Ascending aorta (tissue), 2 donors: ENCODE measurements around the gene SLC44A3. TPM values are rescaled to one million over a fixed set of nuclear protein-coding genes. Genes with fewer than 3 reads are reported as not detected.

ENCODE experiments used
- DNase-seq, 2 donors: peaks; one replicate each; pipeline ENCODE4 v3.0.0-alpha.2; 2019; ENCODE audit warnings: low spot score in 2 of 2
- H3K27ac ChIP-seq, 2 donors: fragments of 200-600 bp; sonication (generic); one replicate each; pipeline ENCODE4 v1.5.1; 2016 to 2017; ENCODE audit warnings: mild to moderate bottlenecking in 1 of 2
- H3K27me3 ChIP-seq: fragments of 200-600 bp; sonication (generic); one replicate; pipeline ENCODE4 v1.5.1; 2017
- H3K36me3 ChIP-seq, 2 donors: fragments of 200-600 bp; sonication (generic); one replicate each; pipeline ENCODE4 v1.5.1; 2016
- H3K4me1 ChIP-seq, 2 donors: fragments of 200-600 bp; sonication (generic); one replicate each; pipeline ENCODE4 v1.5.1; 2016 to 2017; ENCODE audit warnings: mild to moderate bottlenecking in 1 of 2
- H3K4me3 ChIP-seq, 2 donors: fragments of 200-600 bp; sonication (generic); one replicate each; pipeline ENCODE4 v1.5.1; 2016 to 2017; ENCODE audit warnings: mild to moderate bottlenecking in 1 of 2
- H3K9me3 ChIP-seq, 2 donors: fragments of 200-600 bp; sonication (generic); one replicate each; pipeline ENCODE4 v1.5.1; 2016
- intact Hi-C: fragments of 100-400 bp; cut with DNase I; formaldehyde crosslinking; loops from one replicate; pipeline ENCODE4 v1.15.1; 2023
- total RNA-seq: library from RNA; depleted of rRNA; stranded (reverse); fragments of >200 nt; gene quantifications from one replicate; pipeline ENCODE4 v1.1.0, GENCODE V29; 2016
- TF ChIP-seq, protein P1 (sequence below), 3 experiments: fragments of 200-600 bp in 2 of 3; fragments of 450-650 bp in 1 of 3; sonication (generic) in 2 of 3; IDR thresholded peaks; one replicate each; pipeline ENCODE4 v1.5.1; 2016 to 2019; ENCODE audit warnings: antibody characterized with exemption in 3 of 3, mild to moderate bottlenecking in 1 of 3, moderate library complexity in 1 of 3

Gene SLC44A3
- total RNA-seq, 1 donor from 2014 or later, result not detected

DNA sequence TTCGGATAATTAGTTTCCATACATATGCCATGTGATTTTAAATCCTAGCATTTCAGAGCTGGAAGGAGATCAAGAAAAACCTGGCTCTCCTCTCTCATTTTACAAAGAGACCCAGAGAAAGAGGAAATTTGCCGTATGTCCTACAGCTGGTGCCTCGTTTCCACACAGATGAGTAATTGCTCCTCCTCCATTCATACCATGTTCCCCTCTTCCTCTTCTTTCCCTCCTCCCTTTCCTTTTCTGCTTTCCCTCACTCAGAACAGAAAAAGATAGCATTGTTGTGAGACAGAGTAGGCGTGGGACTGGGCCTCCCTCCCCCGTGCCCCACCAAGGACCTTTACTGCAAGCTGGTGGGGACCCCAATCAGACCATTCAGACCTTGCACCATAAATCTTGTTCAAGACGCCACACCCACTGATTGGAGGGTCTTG is 13.7 kb upstream of the SLC44A3 start:
- Histone ChIP-seq H3K9me3 (no peaks in the 10 kb centered on the region), H3K4me3 (no peak overlapping the region), H3K36me3 (no peaks in the 10 kb centered on the region), H3K27ac (no peak overlapping the region), H3K4me1 (peaks cover 0 to 7% of the 10 kb centered on the region in 2 donors), H3K27me3 (no peaks in the 10 kb centered on the region)
- TF ChIP-seq, protein P1, sequence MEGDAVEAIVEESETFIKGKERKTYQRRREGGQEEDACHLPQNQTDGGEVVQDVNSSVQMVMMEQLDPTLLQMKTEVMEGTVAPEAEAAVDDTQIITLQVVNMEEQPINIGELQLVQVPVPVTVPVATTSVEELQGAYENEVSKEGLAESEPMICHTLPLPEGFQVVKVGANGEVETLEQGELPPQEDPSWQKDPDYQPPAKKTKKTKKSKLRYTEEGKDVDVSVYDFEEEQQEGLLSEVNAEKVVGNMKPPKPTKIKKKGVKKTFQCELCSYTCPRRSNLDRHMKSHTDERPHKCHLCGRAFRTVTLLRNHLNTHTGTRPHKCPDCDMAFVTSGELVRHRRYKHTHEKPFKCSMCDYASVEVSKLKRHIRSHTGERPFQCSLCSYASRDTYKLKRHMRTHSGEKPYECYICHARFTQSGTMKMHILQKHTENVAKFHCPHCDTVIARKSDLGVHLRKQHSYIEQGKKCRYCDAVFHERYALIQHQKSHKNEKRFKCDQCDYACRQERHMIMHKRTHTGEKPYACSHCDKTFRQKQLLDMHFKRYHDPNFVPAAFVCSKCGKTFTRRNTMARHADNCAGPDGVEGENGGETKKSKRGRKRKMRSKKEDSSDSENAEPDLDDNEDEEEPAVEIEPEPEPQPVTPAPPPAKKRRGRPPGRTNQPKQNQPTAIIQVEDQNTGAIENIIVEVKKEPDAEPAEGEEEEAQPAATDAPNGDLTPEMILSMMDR (IDR thresholded peaks at IDR 0.05), result no peak
- no peak for DNase-seq
- intact Hi-C loops, result loop anchor here (1.0 kb wide), 1 partner anchor 284 kb away; no protein-coding TSS in a partner anchor

- intact Hi-C loops, result no loop called here
- Histone ChIP-seq H3K4me1 (no peaks in the 10 kb centered on the region), H3K9me3 (no peaks in the 10 kb centered on the region), H3K27ac (no peak overlapping the region), H3K36me3 (no peaks in the 10 kb centered on the region), H3K27me3 (no peaks in the 10 kb centered on the region), H3K4me3 (no peak overlapping the region)
- no peak for DNase-seq
- TF ChIP-seq, protein P1 (IDR thresholded peaks at IDR 0.05), result no peak
Measured at GRCh38 chr1:94807742-94808491, 12.2 kb upstream of the SLC44A3 start.

DNA sequence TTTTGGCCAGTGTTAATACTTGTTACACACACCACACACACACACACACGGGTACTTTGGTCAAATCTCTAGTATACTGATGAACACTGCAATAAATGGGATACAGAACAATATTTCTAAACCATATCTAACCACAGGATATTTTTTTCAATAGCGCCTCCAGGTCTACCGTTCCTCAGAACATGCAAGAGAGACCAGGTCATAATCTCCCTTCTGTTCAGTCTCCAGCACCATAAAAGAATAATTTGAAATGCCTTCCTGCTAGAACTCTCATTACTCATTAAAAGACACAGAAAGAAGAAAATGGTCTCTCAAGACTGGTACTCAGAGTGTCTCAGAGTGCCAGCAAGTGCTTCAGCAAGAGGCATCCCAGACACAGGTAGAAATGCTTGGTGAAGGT is 11.5 kb upstream of the SLC44A3 start:
- no peaks in the 10 kb centered on the region for H3K27me3 ChIP-seq
- H3K4me1 ChIP-seq, result no peaks in the 10 kb centered on the region
- H3K4me3 ChIP-seq, result no peak overlapping the region
- no peaks in the 10 kb centered on the region for H3K36me3 ChIP-seq
- no peak for DNase-seq
- TF ChIP-seq, protein P1 (IDR thresholded peaks at IDR 0.05), result no peak
- intact Hi-C loops, result no loop called here
- H3K27ac ChIP-seq, result no peak overlapping the region
- no peaks in the 10 kb centered on the region for H3K9me3 ChIP-seq

- H3K4me3 ChIP-seq, result no peak overlapping the region
- H3K4me1 ChIP-seq, result no peaks in the 10 kb centered on the region
- H3K9me3 ChIP-seq, result no peaks in the 10 kb centered on the region
- DNase-seq, result no peak
- no peak overlapping the region for H3K27ac ChIP-seq
- TF ChIP-seq, protein P1 (IDR thresholded peaks at IDR 0.05), result no peak
- intact Hi-C loops, result no loop called here
- H3K36me3 ChIP-seq, result no peaks in the 10 kb centered on the region
- H3K27me3 ChIP-seq, result no peaks in the 10 kb centered on the region
Measured at GRCh38 chr1:94812985-94813384, 7.2 kb upstream of the SLC44A3 start.

- Histone ChIP-seq H3K4me1 (peaks cover 0 to 5% of the 10 kb centered on the region in 2 donors), H3K4me3 (no peak overlapping the region), H3K9me3 (no peaks in the 10 kb centered on the region), H3K36me3 (no peaks in the 10 kb centered on the region), H3K27me3 (no peaks in the 10 kb centered on the region), H3K27ac (no peak overlapping the region)
- DNase-seq, result no peak
- intact Hi-C loops, result loop anchor here (5.0 kb wide), 1 partner anchor 36 kb away; no protein-coding TSS in a partner anchor
- TF ChIP-seq, protein P1 (IDR thresholded peaks at IDR 0.05), result no peak
Measured at GRCh38 chr1:94816030-94816429, 4.1 kb upstream of the SLC44A3 start.
